ENCODE measurements around the gene COPE. TPM values are rescaled to one million over a fixed set of nuclear protein-coding genes. Genes with fewer than 3 reads are reported as not detected.
A peak's percentile ranks its signal among the peaks of the same experiment; 100 is the strongest.

The COPE gene
- total RNA-seq, 1 donor from 2014 or later, result 161 TPM

DNA sequence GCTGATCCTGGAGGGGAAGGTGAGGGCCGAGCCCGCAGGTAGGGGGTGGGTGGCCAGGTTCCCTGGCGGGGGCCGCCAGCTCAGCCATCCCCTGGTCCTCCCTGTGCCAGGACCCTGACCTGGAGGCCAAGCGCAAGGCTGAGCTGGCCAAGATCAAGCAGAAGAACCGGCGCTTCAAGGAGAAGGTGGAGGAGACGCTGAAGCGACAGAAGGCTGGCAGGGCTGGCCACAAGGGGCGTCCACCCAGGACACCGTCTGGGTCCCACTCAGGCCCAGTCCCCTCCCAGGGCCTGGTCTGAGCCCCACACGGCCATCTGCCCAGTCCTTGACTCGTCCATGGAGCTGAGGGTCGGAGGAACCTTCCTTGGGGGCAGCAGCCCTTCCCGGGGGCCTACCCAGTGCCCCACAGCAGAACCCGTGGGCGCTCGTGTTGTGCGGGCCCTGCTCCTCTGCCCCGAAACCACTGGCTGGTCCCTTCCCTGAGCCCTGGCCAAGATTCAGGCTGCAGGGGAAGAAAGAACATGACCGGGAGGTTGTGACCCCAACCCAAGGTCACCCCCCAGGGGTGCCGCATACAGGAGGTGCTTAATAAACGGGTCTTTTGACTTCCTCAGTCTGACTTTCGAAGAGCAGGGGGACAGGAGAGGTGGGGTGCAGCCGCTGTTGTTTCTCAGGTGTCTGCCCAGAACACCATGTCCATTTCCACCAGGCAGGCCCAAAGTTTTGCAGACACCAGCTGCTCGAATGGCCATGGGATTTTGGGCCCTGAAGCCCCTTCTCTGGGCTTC, 9.0 kb upstream of the COPE start:
- Mint-ChIP-seq H3K36me3 (peaks cover 20% of the 10 kb centered on the region), H3K27ac (no peak overlapping the region), H3K27me3 (ENCODE audit: low read depth) (no peaks in the 10 kb centered on the region), H3K4me1 (peaks cover 3% of the 10 kb centered on the region), H3K4me3 (no peak overlapping the region), H3K9me3 (no peaks in the 10 kb centered on the region)
- no peak for TF ChIP-seq CTCF (IDR thresholded peaks at IDR 0.05; ENCODE audit: unreplicated experiment)
- no peak for DNase-seq (ENCODE audit: low spot score in 2 of 2, unreplicated experiment in 2 of 2)

GRCh38 chr19:18924684-18925213, 5.6 kb upstream of the COPE start:
- Mint-ChIP-seq H3K36me3 (peaks cover 19% of the 10 kb centered on the region), H3K27ac (no peak overlapping the region), H3K27me3 (ENCODE audit: low read depth) (no peaks in the 10 kb centered on the region), H3K4me3 (no peak overlapping the region), H3K4me1 (peaks cover 8% of the 10 kb centered on the region), H3K9me3 (no peaks in the 10 kb centered on the region)
- DNase-seq (ENCODE audit: low spot score in 2 of 2, unreplicated experiment in 2 of 2), result no peak
- TF ChIP-seq CTCF (IDR thresholded peaks at IDR 0.05; ENCODE audit: unreplicated experiment), result no peak

GRCh38 chr19:18922228-18922985, 3.2 kb upstream of the COPE start:
- no peaks in the 10 kb centered on the region for H3K9me3 Mint-ChIP-seq
- no peak overlapping the region for H3K4me3 Mint-ChIP-seq
- H3K27me3 Mint-ChIP-seq (ENCODE audit: low read depth), result no peaks in the 10 kb centered on the region
- peaks cover 25% of the 10 kb centered on the region for H3K4me1 Mint-ChIP-seq
- no peak for DNase-seq (ENCODE audit: low spot score in 2 of 2, unreplicated experiment in 2 of 2)
- H3K27ac Mint-ChIP-seq, result no peak overlapping the region
- TF ChIP-seq CTCF (IDR thresholded peaks at IDR 0.05; ENCODE audit: unreplicated experiment), result no peak
- peaks cover 19% of the 10 kb centered on the region for H3K36me3 Mint-ChIP-seq

GRCh38 chr19:18921593-18921992, 2.4 kb upstream of the COPE start:
- H3K27me3 Mint-ChIP-seq (ENCODE audit: low read depth), result no peaks in the 10 kb centered on the region
- H3K4me1 Mint-ChIP-seq, result peaks cover 29% of the 10 kb centered on the region
- peak overlapping the region; percentile 56 for H3K4me3 Mint-ChIP-seq
- H3K27ac Mint-ChIP-seq, result no peak overlapping the region
- H3K36me3 Mint-ChIP-seq, result peaks cover 19% of the 10 kb centered on the region
- TF ChIP-seq CTCF (IDR thresholded peaks at IDR 0.05; ENCODE audit: unreplicated experiment), result no peak
- no peaks in the 10 kb centered on the region for H3K9me3 Mint-ChIP-seq
- no peak for DNase-seq (ENCODE audit: low spot score in 2 of 2, unreplicated experiment in 2 of 2)

- peak overlapping the region; percentile 96 for H3K4me3 Mint-ChIP-seq
- H3K27ac Mint-ChIP-seq, result peak overlapping the region; percentile 97
- no peak for TF ChIP-seq CTCF (IDR thresholded peaks at IDR 0.05; ENCODE audit: unreplicated experiment)
- peaks cover 29% of the 10 kb centered on the region for H3K4me1 Mint-ChIP-seq
- no peak for DNase-seq (ENCODE audit: low spot score in 2 of 2, unreplicated experiment in 2 of 2)
- no peaks in the 10 kb centered on the region for H3K9me3 Mint-ChIP-seq
- peaks cover 15% of the 10 kb centered on the region for H3K36me3 Mint-ChIP-seq
- H3K27me3 Mint-ChIP-seq (ENCODE audit: low read depth), result no peaks in the 10 kb centered on the region
These were observed 1.2 kb upstream of the COPE start for GRCh38 chr19:18920400-18920799.
